Femur (tissue), 1 donor: ENCODE measurements around the gene AJAP1.

ENCODE experiments used
- DNase-seq: peaks from one replicate; pipeline ENCODE4 v3.0.0-alpha.2; 2017

AJAP1 gene

GRCh38 chr1:4778056-4778455, 123.6 kb downstream of the AJAP1 start:
- peak; percentile 32 for DNase-seq

GRCh38 chr1:4781646-4782045, 127.2 kb downstream of the AJAP1 start:
- DNase-seq = no peak

GRCh38 chr1:4784761-4785160, 130.4 kb downstream of the AJAP1 start:
- no peak for DNase-seq

GRCh38 chr1:4786055-4786454, 131.6 kb downstream of the AJAP1 start:
- no peak for DNase-seq

- DNase-seq = no peak
Observed at GRCh38 chr1:4787551-4787950, 133.1 kb downstream of the AJAP1 start.

- DNase-seq = no peak
Observed at GRCh38 chr1:4792565-4792964, 138.2 kb downstream of the AJAP1 start.

GRCh38 chr1:4794020-4794780, 139.8 kb downstream of the AJAP1 start:
- no peak for DNase-seq

- DNase-seq = no peak
Observed at GRCh38 chr1:4796161-4797015, 142.0 kb downstream of the AJAP1 start.

GRCh38 chr1:4797016-4797410, 142.6 kb downstream of the AJAP1 start:
- no peak for DNase-seq

GRCh38 chr1:4797429-4797828, 143.0 kb downstream of the AJAP1 start:
- no peak for DNase-seq

- peak; percentile 92 for DNase-seq
Observed at GRCh38 chr1:4801192-4801924, 146.9 kb downstream of the AJAP1 start.

GRCh38 chr1:4802024-4802423, 147.6 kb downstream of the AJAP1 start:
- no peak for DNase-seq

GRCh38 chr1:4803335-4803734, 148.9 kb downstream of the AJAP1 start:
- no peak for DNase-seq

GRCh38 chr1:4805987-4806386, 151.6 kb downstream of the AJAP1 start:
- DNase-seq = no peak

- no peak for DNase-seq
Observed at GRCh38 chr1:4820543-4820942, 166.1 kb downstream of the AJAP1 start.

- DNase-seq = peak; percentile 47
Observed at GRCh38 chr1:4825800-4826450, 171.5 kb downstream of the AJAP1 start.

- DNase-seq = peak; percentile 48
Observed at GRCh38 chr1:4830707-4831106, 176.3 kb downstream of the AJAP1 start.

- no peak for DNase-seq
Observed at GRCh38 chr1:4836574-4836973, 182.2 kb downstream of the AJAP1 start.

GRCh38 chr1:4837031-4837600, 182.7 kb downstream of the AJAP1 start:
- DNase-seq = no peak

- no peak for DNase-seq
Observed at GRCh38 chr1:4837752-4838151, 183.3 kb downstream of the AJAP1 start.

GRCh38 chr1:4838231-4838630, 183.8 kb downstream of the AJAP1 start:
- no peak for DNase-seq
